H1 (cell line): Measurements from ENCODE around the gene EPHA2. TPM values are rescaled to one million over a fixed set of nuclear protein-coding genes. Genes with fewer than 3 reads are reported as not detected.

ENCODE experiments used
- CREB1 ChIP-seq: IDR thresholded peaks from 2 replicates; pipeline ENCODE4 v1.6.1; 2012; ENCODE audit warnings: inconsistent platforms
- HDAC2 ChIP-seq, 2 experiments: fragments of 300-600 bp in 1 of 2; sonication (generic) in 1 of 2; IDR thresholded peaks; 2 replicates each; pipeline ENCODE4 v1.6.1; 2011 to 2012; ENCODE audit warnings: low read depth in 2 of 2, low read length in 2 of 2, mild to moderate bottlenecking in 2 of 2, moderate library complexity in 2 of 2, borderline replicate concordance in 1 of 2, inconsistent platforms in 1 of 2
- RBBP5 ChIP-seq: IDR thresholded peaks from 2 replicates; pipeline ENCODE4 v1.7.1; 2012; ENCODE audit warnings: low read depth, mild to moderate bottlenecking, inconsistent platforms, low read length, moderate library complexity, borderline replicate concordance
- SIN3A ChIP-seq, 2 experiments: IDR thresholded peaks in 1 of 2; conservative IDR thresholded peaks in 1 of 2; 2 replicates each; pipeline ENCODE4 v1.6.1; 2011 to 2012; ENCODE audit warnings: low read length in 2 of 2, improper control_type of control experiment in 1 of 2, low read depth in 1 of 2, mild to moderate bottlenecking in 1 of 2
- SIX5 ChIP-seq: IDR thresholded peaks from 2 replicates; pipeline ENCODE4 v1.6.1; 2011; ENCODE audit warnings: mild to moderate bottlenecking, low read depth, low read length
- TEAD4 ChIP-seq: IDR thresholded peaks from 2 replicates; pipeline ENCODE4 v1.6.1; 2012; ENCODE audit warnings: low read depth, low read length, inconsistent platforms, mixed read lengths
- polyA plus RNA-seq, 7 experiments: library from polyadenylated mRNA; depleted of rRNA in 3 of 7; stranded (reverse) in 5 of 7; unstranded in 2 of 7; fragments of >200 nt in 5 of 7; fragments of 200-250 nt in 2 of 7; gene quantifications; 1 replicate in 5 of 7; 2 replicates in 1 of 7; 4 replicates in 1 of 7; pipeline versions ENCODE4 v1.2.1 to v1.2.3, GENCODE V29; 2011 to 2013; ENCODE audit warnings: missing spikeins in 2 of 7, mixed read lengths in 2 of 7
- total RNA-seq: library from RNA; stranded (reverse); fragmentation: NEBNext Ultra II Directional; extraction: Animal tissue kit (Norgen Biotek cat#: 25700); gene quantifications from 2 replicates; pipeline ENCODE4 v1.2.1, GENCODE V29; 2021
- TF ChIP-seq, protein P1 (sequence below): fragments of 300-600 bp; sonication (generic); IDR thresholded peaks from 2 replicates; pipeline ENCODE4 v1.7.1; 2012; ENCODE audit warnings: low read length, moderate library complexity, mild to moderate bottlenecking, inconsistent platforms; ENCODE audit not compliant: insufficient replicate concordance

The EPHA2 gene
- total and polyA plus RNA-seq, 2 of the 8 experiments (the other 6 are each of a cell fraction or from before 2014, with no cell fraction given), result 26.8 to 33.6 TPM

DNA sequence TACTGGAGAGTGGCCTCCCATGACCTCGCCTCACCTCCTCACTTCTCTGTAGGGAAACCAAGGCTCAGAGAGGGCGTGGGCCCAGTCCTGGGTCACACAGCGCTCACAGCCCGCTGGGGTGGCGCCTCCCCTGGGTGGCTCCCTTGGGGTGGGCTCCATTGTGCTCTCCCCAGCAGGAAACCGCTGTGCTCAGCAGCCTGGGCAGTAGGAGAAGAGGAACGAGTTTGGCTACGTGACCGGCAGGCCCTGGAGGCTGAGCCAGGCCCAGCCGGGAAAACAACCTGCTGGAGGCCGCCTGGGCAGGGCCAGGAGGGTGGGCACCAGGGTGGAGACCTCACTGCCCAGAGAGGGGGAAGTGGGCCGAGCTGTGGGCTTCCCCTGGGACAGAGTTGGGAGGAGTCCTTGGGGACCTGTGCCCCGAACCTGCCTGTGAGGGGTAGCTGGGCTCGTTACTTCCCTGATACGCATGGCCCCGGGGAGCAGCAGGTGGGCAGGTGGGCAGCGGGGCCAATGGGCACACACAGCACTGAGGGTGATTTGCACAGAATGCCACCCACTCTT lies 67.4 kb downstream of the EPHA2 start (continued):
- TF ChIP-seq, protein P1, sequence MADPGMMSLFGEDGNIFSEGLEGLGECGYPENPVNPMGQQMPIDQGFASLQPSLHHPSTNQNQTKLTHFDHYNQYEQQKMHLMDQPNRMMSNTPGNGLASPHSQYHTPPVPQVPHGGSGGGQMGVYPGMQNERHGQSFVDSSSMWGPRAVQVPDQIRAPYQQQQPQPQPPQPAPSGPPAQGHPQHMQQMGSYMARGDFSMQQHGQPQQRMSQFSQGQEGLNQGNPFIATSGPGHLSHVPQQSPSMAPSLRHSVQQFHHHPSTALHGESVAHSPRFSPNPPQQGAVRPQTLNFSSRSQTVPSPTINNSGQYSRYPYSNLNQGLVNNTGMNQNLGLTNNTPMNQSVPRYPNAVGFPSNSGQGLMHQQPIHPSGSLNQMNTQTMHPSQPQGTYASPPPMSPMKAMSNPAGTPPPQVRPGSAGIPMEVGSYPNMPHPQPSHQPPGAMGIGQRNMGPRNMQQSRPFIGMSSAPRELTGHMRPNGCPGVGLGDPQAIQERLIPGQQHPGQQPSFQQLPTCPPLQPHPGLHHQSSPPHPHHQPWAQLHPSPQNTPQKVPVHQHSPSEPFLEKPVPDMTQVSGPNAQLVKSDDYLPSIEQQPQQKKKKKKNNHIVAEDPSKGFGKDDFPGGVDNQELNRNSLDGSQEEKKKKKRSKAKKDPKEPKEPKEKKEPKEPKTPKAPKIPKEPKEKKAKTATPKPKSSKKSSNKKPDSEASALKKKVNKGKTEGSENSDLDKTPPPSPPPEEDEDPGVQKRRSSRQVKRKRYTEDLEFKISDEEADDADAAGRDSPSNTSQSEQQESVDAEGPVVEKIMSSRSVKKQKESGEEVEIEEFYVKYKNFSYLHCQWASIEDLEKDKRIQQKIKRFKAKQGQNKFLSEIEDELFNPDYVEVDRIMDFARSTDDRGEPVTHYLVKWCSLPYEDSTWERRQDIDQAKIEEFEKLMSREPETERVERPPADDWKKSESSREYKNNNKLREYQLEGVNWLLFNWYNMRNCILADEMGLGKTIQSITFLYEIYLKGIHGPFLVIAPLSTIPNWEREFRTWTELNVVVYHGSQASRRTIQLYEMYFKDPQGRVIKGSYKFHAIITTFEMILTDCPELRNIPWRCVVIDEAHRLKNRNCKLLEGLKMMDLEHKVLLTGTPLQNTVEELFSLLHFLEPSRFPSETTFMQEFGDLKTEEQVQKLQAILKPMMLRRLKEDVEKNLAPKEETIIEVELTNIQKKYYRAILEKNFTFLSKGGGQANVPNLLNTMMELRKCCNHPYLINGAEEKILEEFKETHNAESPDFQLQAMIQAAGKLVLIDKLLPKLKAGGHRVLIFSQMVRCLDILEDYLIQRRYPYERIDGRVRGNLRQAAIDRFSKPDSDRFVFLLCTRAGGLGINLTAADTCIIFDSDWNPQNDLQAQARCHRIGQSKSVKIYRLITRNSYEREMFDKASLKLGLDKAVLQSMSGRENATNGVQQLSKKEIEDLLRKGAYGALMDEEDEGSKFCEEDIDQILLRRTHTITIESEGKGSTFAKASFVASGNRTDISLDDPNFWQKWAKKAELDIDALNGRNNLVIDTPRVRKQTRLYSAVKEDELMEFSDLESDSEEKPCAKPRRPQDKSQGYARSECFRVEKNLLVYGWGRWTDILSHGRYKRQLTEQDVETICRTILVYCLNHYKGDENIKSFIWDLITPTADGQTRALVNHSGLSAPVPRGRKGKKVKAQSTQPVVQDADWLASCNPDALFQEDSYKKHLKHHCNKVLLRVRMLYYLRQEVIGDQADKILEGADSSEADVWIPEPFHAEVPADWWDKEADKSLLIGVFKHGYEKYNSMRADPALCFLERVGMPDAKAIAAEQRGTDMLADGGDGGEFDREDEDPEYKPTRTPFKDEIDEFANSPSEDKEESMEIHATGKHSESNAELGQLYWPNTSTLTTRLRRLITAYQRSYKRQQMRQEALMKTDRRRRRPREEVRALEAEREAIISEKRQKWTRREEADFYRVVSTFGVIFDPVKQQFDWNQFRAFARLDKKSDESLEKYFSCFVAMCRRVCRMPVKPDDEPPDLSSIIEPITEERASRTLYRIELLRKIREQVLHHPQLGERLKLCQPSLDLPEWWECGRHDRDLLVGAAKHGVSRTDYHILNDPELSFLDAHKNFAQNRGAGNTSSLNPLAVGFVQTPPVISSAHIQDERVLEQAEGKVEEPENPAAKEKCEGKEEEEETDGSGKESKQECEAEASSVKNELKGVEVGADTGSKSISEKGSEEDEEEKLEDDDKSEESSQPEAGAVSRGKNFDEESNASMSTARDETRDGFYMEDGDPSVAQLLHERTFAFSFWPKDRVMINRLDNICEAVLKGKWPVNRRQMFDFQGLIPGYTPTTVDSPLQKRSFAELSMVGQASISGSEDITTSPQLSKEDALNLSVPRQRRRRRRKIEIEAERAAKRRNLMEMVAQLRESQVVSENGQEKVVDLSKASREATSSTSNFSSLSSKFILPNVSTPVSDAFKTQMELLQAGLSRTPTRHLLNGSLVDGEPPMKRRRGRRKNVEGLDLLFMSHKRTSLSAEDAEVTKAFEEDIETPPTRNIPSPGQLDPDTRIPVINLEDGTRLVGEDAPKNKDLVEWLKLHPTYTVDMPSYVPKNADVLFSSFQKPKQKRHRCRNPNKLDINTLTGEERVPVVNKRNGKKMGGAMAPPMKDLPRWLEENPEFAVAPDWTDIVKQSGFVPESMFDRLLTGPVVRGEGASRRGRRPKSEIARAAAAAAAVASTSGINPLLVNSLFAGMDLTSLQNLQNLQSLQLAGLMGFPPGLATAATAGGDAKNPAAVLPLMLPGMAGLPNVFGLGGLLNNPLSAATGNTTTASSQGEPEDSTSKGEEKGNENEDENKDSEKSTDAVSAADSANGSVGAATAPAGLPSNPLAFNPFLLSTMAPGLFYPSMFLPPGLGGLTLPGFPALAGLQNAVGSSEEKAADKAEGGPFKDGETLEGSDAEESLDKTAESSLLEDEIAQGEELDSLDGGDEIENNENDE, result no peak
- TF ChIP-seq TEAD4, result no peak
- TF ChIP-seq RBBP5, result no peak
- TF ChIP-seq SIN3A (conservative IDR thresholded peaks at IDR 0.05 in 1 of 2, IDR thresholded peaks at IDR 0.05 in 1 of 2; ENCODE audit: low read depth in 1 of 2, low read length in 2 of 2), result no peak
- no peak for TF ChIP-seq CREB1
- TF ChIP-seq SIX5, result no peak
- no peak for TF ChIP-seq HDAC2 (IDR thresholded peaks at IDR 0.05; ENCODE audit: borderline replicate concordance in 1 of 2, low read depth in 2 of 2, low read length in 2 of 2)
